Activated CD4-positive, alpha-beta T cell treated with anti-CD3 and anti-CD28 coated beads, Interleukin-2, Interleukin-4, amounts not matched to agents 100 ng/mL and 50 ng/mL, durations not matched to agents 16 hours and 8 hours (primary cell): Measurements from ENCODE around the gene EPS15.
"Not testable (repeated sequence)": the region's sequence is repeated elsewhere in the genome, so short reads cannot be mapped to it uniquely, and the experiment has no call there.

Experiments
- DNase-seq: peaks from one replicate; pipeline ENCODE4 v3.0.0-alpha.2; 2020; ENCODE audit warnings: low spot score

EPS15 gene

DNA sequence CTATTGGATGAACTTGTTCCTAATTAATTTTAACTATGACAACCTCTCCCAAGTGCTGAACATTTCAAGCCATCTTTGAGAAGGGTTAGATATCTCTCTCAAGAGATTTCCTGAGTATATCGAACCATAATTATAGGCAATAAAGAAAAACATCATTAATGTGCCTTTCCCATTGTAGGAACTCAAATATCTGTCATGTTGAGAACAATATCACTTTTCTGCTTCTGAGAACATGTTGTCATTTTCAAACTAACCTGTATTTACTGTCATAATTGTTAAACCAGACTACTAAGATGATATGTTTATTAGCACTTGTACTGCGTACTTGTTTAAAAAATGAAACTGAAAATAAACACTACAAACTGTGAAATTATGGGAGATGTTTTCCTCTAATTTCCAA, 4.3 kb downstream of the EPS15 start:
- no peak for DNase-seq

GRCh38 chr1:51512606-51513005, 6.5 kb downstream of the EPS15 start:
- no peak for DNase-seq

DNA sequence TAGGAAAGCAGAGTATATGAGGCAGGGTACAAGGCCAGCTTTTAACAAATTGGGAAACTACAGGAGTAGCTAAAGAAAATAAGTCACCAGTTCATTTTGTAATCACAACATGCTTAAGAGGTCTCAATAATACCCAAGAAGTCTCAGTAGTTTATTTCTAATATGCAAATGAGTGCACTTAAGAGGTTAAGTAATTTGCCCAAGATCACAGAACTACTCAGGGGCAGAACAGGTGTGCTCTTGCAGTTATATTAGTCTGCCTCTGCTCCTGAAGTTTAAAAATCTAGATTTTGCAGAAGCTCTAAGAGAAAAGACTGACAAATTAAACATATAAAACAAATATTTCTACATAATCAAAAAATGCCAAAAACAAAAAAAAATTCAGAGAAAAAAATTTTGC, 6.9 kb downstream of the EPS15 start:
- DNase-seq: no peak

DNA sequence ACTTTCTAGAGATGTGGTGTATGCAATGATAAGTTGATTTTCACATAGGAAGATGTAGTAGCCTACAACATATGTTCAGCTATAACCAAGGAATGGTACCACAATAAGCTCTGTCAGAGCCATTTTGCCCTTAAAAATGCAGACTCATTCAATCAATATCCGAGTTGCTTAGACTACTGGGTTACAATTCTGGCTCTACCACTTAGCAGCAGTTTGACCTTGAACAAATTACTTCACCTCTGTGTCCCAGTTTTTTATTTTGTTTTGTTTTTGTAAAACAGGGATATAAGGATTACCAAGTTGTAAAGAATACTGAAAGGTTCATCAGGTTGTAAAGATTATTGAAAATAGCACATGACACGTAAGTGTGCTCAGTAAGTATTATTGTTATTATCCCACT, 9.3 kb downstream of the EPS15 start:
- no peak for DNase-seq

DNA sequence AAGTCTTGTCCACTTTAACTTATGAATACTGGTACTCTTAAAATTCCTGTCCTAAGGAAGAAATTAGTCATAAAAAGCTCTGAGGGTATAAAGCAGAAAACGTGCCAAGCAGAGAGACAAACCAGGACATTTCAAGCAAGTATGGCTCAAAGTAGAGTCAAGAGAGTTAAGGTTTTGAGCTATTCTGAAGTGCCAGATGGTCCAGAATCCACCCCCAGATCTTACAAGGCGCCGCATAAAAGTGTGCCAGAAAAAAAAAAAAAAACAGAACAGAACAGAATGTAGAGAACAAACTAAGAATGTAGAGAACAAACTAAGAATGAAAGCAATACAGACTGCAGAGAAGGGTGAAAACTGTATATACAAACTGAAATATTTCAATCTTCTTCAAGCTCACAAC, 12.5 kb downstream of the EPS15 start:
- DNase-seq: no peak

- DNase-seq: peak; percentile 40
Observed at GRCh38 chr1:51504806-51505525, 14.1 kb downstream of the EPS15 start.

- peak; percentile 63 for DNase-seq
Observed at GRCh38 chr1:51501218-51501630, 17.8 kb downstream of the EPS15 start.

GRCh38 chr1:51499694-51500093, 19.4 kb downstream of the EPS15 start:
- DNase-seq: no peak

DNA sequence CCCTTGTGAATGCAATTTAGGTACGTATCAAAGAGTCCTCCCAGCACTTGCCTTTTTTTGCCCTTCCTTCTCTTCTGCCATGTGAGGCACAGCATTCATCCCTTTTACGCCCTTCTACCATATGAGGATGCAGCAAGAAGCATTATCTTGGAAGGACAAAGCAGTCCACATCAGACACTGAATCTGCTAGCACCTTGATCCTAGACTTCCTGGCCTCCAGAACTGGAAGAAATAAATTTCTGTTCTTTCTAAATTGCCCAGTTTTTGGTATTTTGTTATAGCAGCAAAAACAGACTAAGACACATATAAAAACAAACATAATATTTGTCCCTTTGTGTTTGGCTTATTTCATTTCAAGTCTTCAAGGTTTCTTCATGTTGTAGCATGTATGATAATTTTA, 20.1 kb downstream of the EPS15 start:
- no peak for DNase-seq

GRCh38 chr1:51497340-51497739, 21.7 kb downstream of the EPS15 start:
- DNase-seq: no peak

DNA sequence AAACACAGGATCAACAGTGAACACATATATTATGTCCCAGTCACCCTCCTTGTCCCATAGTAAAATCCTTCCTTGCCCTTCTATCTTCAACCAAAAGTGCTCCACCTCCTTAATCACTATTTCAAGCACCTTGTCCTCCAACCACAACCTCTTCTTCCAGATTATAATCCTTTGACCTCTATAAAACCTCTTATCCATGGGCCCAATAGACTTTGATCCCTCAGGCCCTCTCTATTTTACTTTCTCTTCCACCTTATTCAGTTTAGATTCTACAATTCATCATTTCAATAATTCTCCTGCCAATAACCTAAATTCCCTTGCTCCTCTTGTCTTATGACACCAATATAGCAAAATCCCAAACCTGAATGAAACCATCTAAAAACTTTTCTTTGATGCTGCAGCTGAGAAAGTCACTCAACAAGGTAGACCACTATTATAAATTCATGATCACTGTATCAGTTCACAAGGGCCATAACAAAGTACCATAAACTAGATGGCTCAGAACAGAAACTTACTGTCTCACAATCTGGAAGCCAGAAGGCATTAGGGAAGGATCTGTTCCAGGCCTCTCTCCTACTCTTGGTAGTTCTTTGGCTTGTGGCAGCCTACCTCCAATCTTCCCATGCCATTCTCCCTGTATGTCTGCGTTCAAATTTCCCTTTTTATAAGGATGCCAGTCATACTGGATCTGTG, 24.8 kb downstream of the EPS15 start:
- DNase-seq: no peak

DNA sequence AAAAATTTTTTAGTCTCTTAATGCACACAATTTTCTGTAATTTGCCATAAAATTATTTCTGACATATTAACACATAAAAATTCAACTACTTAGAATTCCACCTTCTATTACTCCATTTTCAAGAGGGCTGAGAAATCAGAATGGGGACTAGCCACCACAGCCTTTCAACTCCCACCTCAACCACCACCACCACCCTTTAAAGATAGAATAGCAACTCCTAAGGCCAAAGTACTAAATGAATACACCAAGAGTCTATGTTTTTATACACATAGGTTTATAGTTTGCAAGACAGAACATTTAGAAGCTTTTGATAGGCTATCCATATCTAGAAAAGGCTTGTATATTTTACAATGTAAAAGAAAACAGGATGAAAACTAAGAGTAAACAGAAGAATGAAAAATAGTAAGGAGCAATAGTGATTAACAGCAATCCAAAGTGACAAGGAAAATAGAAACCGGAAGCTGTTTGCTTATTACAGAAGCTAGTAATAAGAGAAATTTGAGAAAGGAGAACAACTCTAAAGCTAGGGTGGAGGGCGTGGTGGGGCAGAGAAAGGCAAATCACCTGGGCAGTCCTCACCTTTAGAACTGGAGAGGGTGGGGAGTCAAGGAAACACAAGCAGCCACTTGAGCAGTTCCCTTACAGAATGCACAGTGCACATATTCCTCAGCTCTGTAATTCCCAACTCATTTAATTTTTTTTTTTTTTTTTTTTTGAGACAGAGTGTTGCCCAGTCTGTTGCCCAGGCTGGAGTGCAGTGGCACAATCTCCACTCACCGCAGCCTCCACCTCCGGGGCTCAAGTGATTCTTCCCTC, 27.7 kb downstream of the EPS15 start:
- DNase-seq: no peak

GRCh38 chr1:51489472-51489871, 29.6 kb downstream of the EPS15 start:
- no peak for DNase-seq

DNA sequence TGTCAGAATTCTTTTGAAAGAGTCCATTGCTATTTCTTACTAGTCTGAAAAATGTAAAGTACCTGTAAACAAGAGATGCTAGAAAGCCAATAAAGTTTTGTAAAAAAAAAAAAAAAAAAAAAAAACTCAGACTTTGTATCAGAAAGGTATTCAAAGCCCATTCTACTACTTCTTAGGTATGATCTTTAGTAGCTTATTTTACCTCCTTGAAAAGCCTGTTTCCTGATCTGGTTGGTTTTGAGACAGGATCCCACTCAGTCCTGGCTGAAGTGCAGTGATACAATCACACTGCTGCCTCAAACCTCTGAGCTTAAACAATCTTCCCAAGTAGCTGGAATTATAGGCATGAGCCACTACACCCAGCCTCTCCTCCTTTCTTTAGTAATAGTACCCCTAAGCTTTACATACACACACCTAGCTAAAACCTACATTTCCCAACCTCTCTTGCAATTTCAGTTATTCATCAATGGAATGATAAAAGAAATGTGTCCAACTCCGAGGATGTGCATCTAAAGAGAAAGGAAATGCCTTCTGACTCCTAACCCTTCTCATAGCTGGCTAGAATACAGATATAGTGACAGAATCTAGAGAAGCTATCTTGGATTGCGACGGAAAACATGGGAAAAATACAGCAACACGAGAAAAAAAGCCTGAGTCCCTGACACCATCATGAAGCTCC, 30.6 kb downstream of the EPS15 start:
- DNase-seq: no peak

DNA sequence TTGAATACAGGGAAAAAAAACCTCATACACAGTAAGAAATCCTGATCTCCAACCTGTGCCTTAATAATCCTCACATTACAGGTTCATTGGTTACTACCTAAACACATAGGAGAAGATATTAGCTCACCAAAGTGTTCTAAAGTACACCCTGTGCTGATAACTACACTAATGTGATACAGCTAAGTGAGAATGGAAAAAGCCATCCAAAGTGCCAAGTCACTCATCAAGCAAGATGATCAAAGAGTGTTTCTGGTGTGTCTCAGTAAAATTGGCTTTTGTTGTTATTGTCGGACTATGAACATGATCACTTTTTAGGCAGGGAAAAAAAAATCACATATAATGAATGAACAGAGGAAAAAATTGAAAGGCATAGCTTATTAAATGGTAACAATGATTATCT, 31.4 kb downstream of the EPS15 start:
- no peak for DNase-seq

- no peak for DNase-seq
Observed at GRCh38 chr1:51484591-51484990, 34.5 kb downstream of the EPS15 start.

DNA sequence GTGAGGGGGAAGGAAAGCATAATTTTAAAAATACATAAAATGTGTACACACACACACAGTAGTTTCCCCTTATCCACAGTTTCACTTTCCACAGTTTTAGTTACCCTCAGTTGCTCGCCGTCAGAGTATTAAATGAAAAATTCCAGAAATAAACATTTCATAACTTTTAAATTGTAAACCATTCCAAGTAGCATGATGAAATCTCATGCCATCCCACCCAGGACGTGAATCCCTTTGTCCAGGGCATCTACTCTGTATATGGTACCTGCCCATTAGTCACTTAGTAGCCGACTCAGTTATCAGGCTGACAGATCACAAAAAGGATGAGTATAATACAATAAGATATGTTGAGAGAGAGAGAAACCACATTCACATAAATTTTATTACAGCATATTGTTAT, 36.2 kb downstream of the EPS15 start:
- DNase-seq: no peak

GRCh38 chr1:51474832-51475620, 44.0 kb downstream of the EPS15 start:
- DNase-seq: not testable (repeated sequence)

- no peak for DNase-seq
Observed at GRCh38 chr1:51473331-51474115, 45.5 kb downstream of the EPS15 start.

- no peak for DNase-seq
Observed at GRCh38 chr1:51472359-51472758, 46.7 kb downstream of the EPS15 start.

DNA sequence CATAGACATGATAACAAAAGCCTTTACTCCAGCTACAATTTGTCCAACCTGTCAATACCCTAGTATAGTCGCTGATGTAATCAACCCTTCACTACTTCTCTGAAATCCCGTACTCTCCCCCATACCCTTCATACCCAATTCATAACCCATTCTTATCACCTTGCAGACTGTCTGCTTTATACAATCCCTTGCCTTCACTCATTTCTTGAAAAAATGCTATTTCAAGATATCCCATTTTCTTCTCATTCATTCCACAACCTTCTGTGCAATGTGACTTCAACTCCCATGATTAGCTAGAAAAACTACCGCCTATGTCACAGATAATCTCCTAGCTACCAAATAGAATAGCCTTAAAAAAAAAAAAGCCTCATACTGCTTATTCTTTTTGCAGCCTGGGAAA, 49.5 kb downstream of the EPS15 start:
- no peak for DNase-seq
